ENCODE data around the gene MAP1B. TPM values are rescaled to one million over a fixed set of nuclear protein-coding genes. Genes with fewer than 3 reads are reported as not detected.

MAP1B gene
- total and polyA plus RNA-seq, 9 of the 15 experiments (the other 6 are each of a cell fraction or from before 2014, with no cell fraction given): 5.2 to 66.1 (median 17.3) TPM

GRCh38 chr5:72107901-72108201 is 576 bp downstream of the MAP1B start (continued):
- no peak for TF ChIP-seq ATF7 (IDR thresholded peaks at IDR 0.05)
- TF ChIP-seq MGA (IDR thresholded peaks at IDR 0.05): peak; percentile 49; the same call in 1 of the 2 replicates
- TF ChIP-seq CCNT2 (IDR thresholded peaks at IDR 0.05; ENCODE audit: borderline replicate concordance, extremely low read depth, insufficient read length, low read depth, low read length): peak; percentile 19
- TF ChIP-seq POLR2A (conservative IDR thresholded peaks at IDR 0.05): 0 out of 2 replicates have a peak, but pooled peaks have one; percentile 15
- TF ChIP-seq CEBPG (CRISPR knock-in tag; IDR thresholded peaks at IDR 0.05): peak; percentile 92
- TF ChIP-seq CEBPG (tag; conservative IDR thresholded peaks at IDR 0.05 in 1 of 2, IDR thresholded peaks at IDR 0.05 in 1 of 2): peak; percentile 45 to 57; a peak in 2 of 4 replicates
- peak; percentile 50; the same call in 1 of the 2 replicates for TF ChIP-seq ZBTB7A (IDR thresholded peaks at IDR 0.05; ENCODE audit: borderline replicate concordance, control insufficient read depth, low read depth, low read length)
- peak; percentile 81 for TF ChIP-seq CEBPB (tag; IDR thresholded peaks at IDR 0.05)
- no peak for TF ChIP-seq SETDB1 (IDR thresholded peaks at IDR 0.05; ENCODE audit: low read length)
- peak; percentile 57; the same call in 1 of the 2 replicates for TF ChIP-seq ESRRA (IDR thresholded peaks at IDR 0.05; ENCODE audit: borderline replicate concordance, low read depth)
- TF ChIP-seq NCOA6 (IDR thresholded peaks at IDR 0.05): no peak
- TF ChIP-seq ATF3 (IDR thresholded peaks at IDR 0.05): peak; percentile 70
- no peak for TF ChIP-seq ATF3 (CRISPR knock-in tag; conservative IDR thresholded peaks at IDR 0.05)
- peak; percentile 32; the same call in 1 of the 2 replicates for TF ChIP-seq PKNOX1 (IDR thresholded peaks at IDR 0.05)
- TF ChIP-seq ARID1B (IDR thresholded peaks at IDR 0.05): peak; percentile 38; the same call in 1 of the 2 replicates
- no peak for TF ChIP-seq FOXA3 (CRISPR knock-in tag; conservative IDR thresholded peaks at IDR 0.05 in 1 of 2, IDR thresholded peaks at IDR 0.05 in 1 of 2)

All from K562 (cell line).